PFSK-1 (cell line): ENCODE measurements around the gene PACS2.

ENCODE experiments used
- SIN3A ChIP-seq: IDR thresholded peaks from 2 replicates; pipeline ENCODE4 v1.6.1; 2012; ENCODE audit warnings: mild to moderate bottlenecking, low read length, moderate library complexity, borderline replicate concordance; ENCODE audit not compliant: insufficient read depth
- TAF1 ChIP-seq: IDR thresholded peaks from 2 replicates; pipeline ENCODE4 v1.6.1; 2012; ENCODE audit warnings: low read length, control low read depth, borderline replicate concordance; ENCODE audit not compliant: insufficient read depth

- TF ChIP-seq TAF1, result no peak
- TF ChIP-seq SIN3A, result no peak
Observed at GRCh38 chr14:105381446-105382342, 67.1 kb downstream of the PACS2 start.
